ENCODE measurements around the gene MUSTN1.

Gene MUSTN1

DNA sequence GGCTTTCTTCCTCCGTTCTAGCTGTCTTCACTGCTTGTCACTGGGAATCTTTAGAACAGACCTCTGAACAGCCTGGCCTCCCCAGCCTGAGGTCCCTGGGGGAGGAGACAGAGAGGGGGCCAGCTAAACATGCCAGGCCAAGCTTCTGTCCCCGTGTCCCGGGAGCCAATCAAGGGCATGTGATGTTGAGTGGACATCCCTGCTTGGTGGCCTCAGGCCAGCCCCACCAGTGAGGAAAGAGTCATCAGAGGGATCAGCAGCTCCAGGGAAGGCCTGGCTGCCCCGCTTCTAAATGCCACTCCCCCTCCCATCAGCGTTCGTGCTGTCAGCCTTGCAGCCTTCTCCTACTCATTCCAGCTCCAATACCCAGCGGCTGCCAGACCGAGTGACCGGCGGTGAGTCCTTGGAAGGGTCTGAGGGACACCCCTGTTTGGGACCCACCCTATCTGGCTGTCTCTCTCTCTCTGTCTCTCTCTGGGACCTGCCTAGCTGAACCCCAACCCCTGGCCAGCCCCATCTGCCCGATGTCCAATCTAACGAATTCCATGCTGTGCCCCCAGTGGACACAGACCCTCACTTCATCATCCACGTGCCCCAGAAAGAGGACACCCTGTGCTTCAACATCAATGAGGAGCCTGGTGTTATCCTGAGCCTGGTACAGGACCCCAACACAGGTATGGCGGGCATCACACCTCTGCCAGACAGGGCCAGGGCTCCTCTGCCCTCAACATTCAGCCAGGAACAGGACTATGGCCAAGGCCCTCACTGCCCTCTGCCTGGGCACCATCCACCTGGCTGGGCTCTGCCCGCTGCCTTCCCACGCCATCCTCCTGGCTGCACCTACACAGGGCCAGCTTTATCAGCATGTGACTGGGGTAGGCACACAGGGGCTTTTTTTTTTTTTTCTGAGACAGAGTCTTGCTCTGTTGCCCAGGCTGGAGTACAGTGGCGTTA is 46.9 kb downstream of the MUSTN1 start:
- Histone ChIP-seq H3K4me2 (no peak overlapping the region), H3K27me3 (peaks cover 0 to 4% (median 0%) of the 10 kb centered on the region in 11 experiments; a peak in 2 of 22 replicates), H3K9me3 (replicated peaks in 1 of 11) (no peaks in the 10 kb centered on the region), H3K4me3 (no peak overlapping the region), H4K20me1 (no peaks in the 10 kb centered on the region), H3K4me1 (peaks cover 4 to 53% (median 41%) of the 10 kb centered on the region in 10 experiments), H3K36me3 (no peaks in the 10 kb centered on the region), H3K27ac (no peak overlapping the region; a peak in 1 of 22 replicates), H3K9ac (no peak overlapping the region)
- TF ChIP-seq Cebpa-rat (IDR thresholded peaks at IDR 0.05) = no peak

DNA sequence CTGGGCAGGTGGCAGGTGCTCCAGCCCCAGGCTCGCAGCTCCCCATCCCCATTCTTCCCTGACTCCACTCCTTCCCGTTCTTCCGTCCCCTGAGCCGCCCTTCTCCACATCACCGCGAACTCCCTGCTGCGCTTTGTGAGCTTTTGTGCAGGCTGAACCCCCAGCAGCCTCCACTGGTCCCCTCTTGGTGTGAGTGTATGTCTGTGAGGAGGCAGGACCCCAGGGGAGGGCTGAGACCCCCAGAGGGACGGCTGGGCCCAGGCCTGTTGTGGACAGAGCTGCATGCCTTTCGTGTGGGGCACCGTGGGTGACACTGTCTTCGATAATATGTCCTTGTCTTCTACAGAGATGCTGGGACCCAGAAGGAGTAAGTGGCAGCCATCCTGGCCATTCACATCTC is 47.6 kb downstream of the MUSTN1 start:
- H4K20me1 ChIP-seq = no peaks in the 10 kb centered on the region
- no peak overlapping the region for H3K27ac ChIP-seq
- no peak overlapping the region for H3K9ac ChIP-seq
- peaks cover 0 to 4% (median 0%) of the 10 kb centered on the region in 11 experiments; a peak in 2 of 22 replicates for H3K27me3 ChIP-seq
- no peak overlapping the region for H3K4me3 ChIP-seq
- H3K4me1 ChIP-seq = peaks cover under 1 to 46% (median 34%) of the 10 kb centered on the region in 10 experiments; a peak in 18 of 20 replicates
- TF ChIP-seq Cebpa-rat (IDR thresholded peaks at IDR 0.05) = no peak
- H3K36me3 ChIP-seq = no peaks in the 10 kb centered on the region
- H3K9me3 ChIP-seq (replicated peaks in 1 of 11) = no peaks in the 10 kb centered on the region
- no peak overlapping the region for H3K4me2 ChIP-seq

DNA sequence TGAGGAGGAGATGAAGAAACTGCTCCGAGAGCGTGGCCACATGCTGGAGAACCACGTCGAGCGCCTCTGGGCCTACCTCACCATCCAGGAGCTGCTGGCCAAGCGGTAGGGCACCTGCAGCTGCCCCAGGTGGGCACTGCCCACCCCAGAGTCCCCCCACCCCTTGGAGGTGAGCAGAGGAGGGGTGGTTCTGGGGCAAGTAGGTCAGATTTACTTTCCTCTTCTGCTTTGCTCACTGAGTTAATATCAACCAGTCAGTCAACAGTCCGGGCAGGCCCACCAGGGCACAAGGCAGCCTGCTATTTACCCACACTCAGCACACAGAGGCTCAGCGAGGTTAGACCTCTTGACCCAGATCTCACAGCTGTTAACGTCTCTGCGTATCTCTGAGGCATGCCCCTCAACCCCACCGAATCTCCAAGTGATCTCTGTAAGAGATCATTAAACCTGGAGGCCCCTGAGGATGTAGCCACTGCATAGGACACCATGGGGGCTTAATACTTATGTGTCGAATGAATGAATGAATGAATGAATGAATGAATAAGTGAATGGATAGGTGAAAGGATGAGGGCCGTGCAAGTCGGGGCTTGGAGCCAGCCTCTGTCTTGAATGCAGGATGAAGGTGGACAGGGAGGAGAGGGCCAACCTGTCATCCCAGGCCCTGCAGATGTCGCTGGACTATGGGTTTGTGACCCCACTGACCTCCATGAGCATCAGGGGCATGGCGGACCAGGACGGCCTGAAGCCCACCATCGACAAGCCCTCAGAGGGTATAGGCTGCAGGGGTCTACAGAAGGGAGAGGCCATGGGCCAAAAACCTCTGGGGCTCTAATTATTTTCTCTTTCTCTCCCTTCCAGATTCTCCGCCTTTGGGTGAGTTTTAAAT is 48.2 kb downstream of the MUSTN1 start:
- Histone ChIP-seq H3K27me3 (peaks cover 0 to 4% (median 0%) of the 10 kb centered on the region in 11 experiments; a peak in 2 of 22 replicates), H3K4me3 (no peak overlapping the region), H3K36me3 (no peaks in the 10 kb centered on the region), H3K9ac (no peak overlapping the region), H3K4me2 (no peak overlapping the region), H3K27ac (no peak overlapping the region), H3K4me1 (peaks cover 8 to 46% (median 33%) of the 10 kb centered on the region in 10 experiments; a peak in 19 of 20 replicates), H3K9me3 (replicated peaks in 1 of 11) (no peaks in the 10 kb centered on the region), H4K20me1 (no peaks in the 10 kb centered on the region)
- no peak for TF ChIP-seq Cebpa-rat (IDR thresholded peaks at IDR 0.05)

DNA sequence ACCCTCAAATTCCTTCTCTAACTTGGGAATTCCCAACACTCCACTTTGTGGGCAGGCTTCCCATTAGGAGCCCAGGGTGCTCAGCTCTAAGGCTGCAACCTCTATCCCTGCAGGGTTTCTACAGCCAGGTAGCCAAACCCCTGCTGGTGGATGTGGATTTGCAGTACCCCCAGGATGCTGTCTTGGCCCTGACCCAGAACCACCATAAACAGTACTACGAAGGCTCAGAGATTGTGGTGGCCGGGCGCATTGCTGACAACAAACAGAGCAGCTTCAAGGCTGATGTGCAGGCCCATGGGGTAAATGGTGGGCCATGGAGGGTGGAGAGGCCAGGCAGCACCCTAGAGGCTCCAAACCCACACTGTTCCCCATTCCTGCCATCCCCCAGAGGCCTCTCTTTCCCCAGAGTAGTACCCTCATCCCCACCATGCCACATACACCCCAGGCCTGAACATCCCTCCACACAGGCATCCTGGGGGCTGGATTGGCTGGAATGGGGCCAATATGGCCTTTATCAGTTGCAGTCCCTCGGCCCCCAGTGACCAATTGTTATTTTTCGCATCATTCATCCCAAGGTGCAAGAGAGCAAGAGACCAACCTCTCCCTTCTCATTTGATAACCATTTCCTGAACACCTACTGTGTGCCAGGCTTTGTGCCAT is 49.8 kb downstream of the MUSTN1 start:
- H3K36me3 ChIP-seq = no peaks in the 10 kb centered on the region
- peaks cover 12 to 35% (median 26%) of the 10 kb centered on the region in 10 experiments for H3K4me1 ChIP-seq
- no peaks in the 10 kb centered on the region for H3K9me3 ChIP-seq (replicated peaks in 1 of 11)
- no peaks in the 10 kb centered on the region for H4K20me1 ChIP-seq
- TF ChIP-seq Cebpa-rat (IDR thresholded peaks at IDR 0.05) = no peak
- no peak overlapping the region for H3K9ac ChIP-seq
- no peak overlapping the region for H3K27ac ChIP-seq
- H3K4me3 ChIP-seq = no peak overlapping the region
- H3K27me3 ChIP-seq = no peaks in the 10 kb centered on the region
- H3K4me2 ChIP-seq = no peak overlapping the region; a peak in 1 of 22 replicates

DNA sequence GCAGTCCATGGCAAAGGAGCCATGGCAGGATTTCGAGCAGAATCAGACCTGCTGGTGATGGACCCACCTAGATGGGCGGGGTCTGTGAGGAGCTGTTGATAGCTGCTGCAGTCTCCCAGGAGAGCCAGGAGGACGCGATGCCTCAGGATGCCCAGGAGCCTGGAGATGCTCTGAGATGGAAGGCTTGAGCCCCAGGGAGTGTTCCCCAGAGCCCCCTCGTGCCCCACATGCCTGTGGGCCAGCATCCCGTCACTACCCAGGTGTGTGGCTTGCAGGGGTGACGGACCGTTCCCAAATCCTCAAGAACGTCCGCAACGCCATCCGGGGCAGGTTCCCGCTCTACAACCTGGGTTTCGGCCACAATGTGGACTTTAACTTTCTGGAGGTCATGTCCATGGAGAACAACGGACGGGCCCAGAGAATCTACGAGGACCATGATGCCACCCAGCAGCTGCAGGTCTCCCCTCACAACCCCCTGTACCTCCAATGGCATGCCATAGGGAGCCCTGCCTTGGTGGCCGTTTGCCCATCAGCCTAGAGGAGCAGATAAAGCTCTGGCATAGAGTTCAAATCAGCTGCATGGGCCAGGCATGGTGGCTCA is 50.7 kb downstream of the MUSTN1 start:
- TF ChIP-seq Cebpa-rat (IDR thresholded peaks at IDR 0.05) = no peak
- Histone ChIP-seq H3K9me3 (replicated peaks in 1 of 11) (no peaks in the 10 kb centered on the region), H3K27me3 (no peaks in the 10 kb centered on the region), H3K9ac (no peak overlapping the region), H3K4me2 (no peak overlapping the region), H3K36me3 (no peaks in the 10 kb centered on the region), H3K27ac (no peak overlapping the region), H3K4me3 (no peak overlapping the region), H3K4me1 (peaks cover 12 to 35% (median 32%) of the 10 kb centered on the region in 10 experiments), H4K20me1 (no peaks in the 10 kb centered on the region)

DNA sequence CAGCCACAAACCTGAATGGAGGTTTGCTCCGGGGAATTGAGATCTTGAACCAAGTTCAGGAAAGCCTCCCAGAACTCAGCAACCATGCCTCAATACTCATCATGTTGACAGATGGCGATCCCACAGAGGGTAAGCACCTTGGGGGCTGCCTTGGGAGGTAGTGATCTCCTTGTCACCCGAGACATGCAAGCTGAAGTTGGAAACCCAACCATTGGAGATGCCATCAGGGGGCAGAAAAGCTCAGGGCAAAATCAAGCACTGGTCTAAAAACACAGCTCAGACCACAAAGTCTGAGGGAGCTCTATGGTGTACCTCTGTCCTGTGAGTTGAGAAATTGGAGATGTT is 51.6 kb downstream of the MUSTN1 start:
- H3K27ac ChIP-seq = no peak overlapping the region
- H3K4me2 ChIP-seq = no peak overlapping the region
- H3K4me3 ChIP-seq = no peak overlapping the region
- no peaks in the 10 kb centered on the region for H3K36me3 ChIP-seq
- no peak for TF ChIP-seq Cebpa-rat (IDR thresholded peaks at IDR 0.05)
- H3K9ac ChIP-seq = no peak overlapping the region
- no peaks in the 10 kb centered on the region for H3K27me3 ChIP-seq
- H3K4me1 ChIP-seq = peaks cover 14 to 42% (median 37%) of the 10 kb centered on the region in 10 experiments
- H3K9me3 ChIP-seq (replicated peaks in 1 of 11) = no peaks in the 10 kb centered on the region
- no peaks in the 10 kb centered on the region for H4K20me1 ChIP-seq
